ENCODE results near the gene MICA.
"Not testable (repeated sequence)": the region's sequence is repeated elsewhere in the genome, so short reads cannot be mapped to it uniquely, and the experiment has no call there.

MICA gene

GRCh38 chr6:31386977-31387376, 16.4 kb upstream of the MICA start:
- no peak overlapping the region for H3K14ac ChIP-seq (ENCODE audit: low read length)
- no peak overlapping the region for H2AK5ac ChIP-seq (ENCODE audit: low read length)
- WGBS (ENCODE audit: extremely low coverage, insufficient coverage, insufficient read length), result no CpG with 5 or more reads among the region's 1 CpG
- H3K27me3 ChIP-seq (ENCODE audit: insufficient read depth, low read length), result no peaks in the 10 kb centered on the region
- no peak overlapping the region for H2BK5ac ChIP-seq (ENCODE audit: low read depth, low read length, poor library complexity)
- H4K91ac ChIP-seq (ENCODE audit: low read depth, low read length), result no peak overlapping the region
- no peak overlapping the region for H3K27ac ChIP-seq (ENCODE audit: low read depth, low read length)
- H3K36me3 ChIP-seq (ENCODE audit: control insufficient read depth in 1 of 2, insufficient read depth in 2 of 2, low read length in 2 of 2), result no peaks in the 10 kb centered on the region
- H2BK120ac ChIP-seq (ENCODE audit: insufficient read depth, low read length, poor library complexity), result no peak overlapping the region
- H3K4me2 ChIP-seq (ENCODE audit: low read length), result no peak overlapping the region
- no peaks in the 10 kb centered on the region for H3K79me1 ChIP-seq (ENCODE audit: low read length)
- H3K18ac ChIP-seq (ENCODE audit: low read length), result no peak overlapping the region
- H3K9ac ChIP-seq (ENCODE audit: low read length), result no peak overlapping the region
- H3K9me3 ChIP-seq (ENCODE audit: insufficient read depth, low read depth, low read length), result no peaks in the 10 kb centered on the region
- H2AFZ ChIP-seq (ENCODE audit: insufficient read depth, low read length, poor library complexity), result no peak overlapping the region
- no peak overlapping the region for H3K4ac ChIP-seq (ENCODE audit: low read depth, low read length)
- no peak overlapping the region for H3K23ac ChIP-seq (ENCODE audit: low read length)
- H2BK12ac ChIP-seq (ENCODE audit: low read length), result no peak overlapping the region
- DNase-seq, result no peak
- H4K12ac ChIP-seq (ENCODE audit: low read depth, low read length), result no peak overlapping the region
- no peaks in the 10 kb centered on the region for H3K4me1 ChIP-seq (ENCODE audit: control insufficient read depth in 1 of 2, insufficient read depth in 2 of 2, low read length in 2 of 2)
- H3K4me3 ChIP-seq (ENCODE audit: low read depth, low read length), result no peak overlapping the region
- no peak overlapping the region for H4K8ac ChIP-seq (ENCODE audit: low read depth, low read length)
- H3K79me2 ChIP-seq (ENCODE audit: control insufficient read depth, insufficient read depth, low read length, poor library complexity), result no peaks in the 10 kb centered on the region

- WGBS (ENCODE audit: extremely low coverage, insufficient coverage, insufficient read length), result no CpG with 5 or more reads among the region's 13 CpGs
- H2BK5ac ChIP-seq (ENCODE audit: low read depth, low read length, poor library complexity); H4K8ac ChIP-seq (ENCODE audit: low read depth, low read length); H3K9ac ChIP-seq (ENCODE audit: low read length); H4K91ac ChIP-seq (ENCODE audit: low read depth, low read length); H3K18ac ChIP-seq (ENCODE audit: low read length); H3K36me3 ChIP-seq (ENCODE audit: control insufficient read depth in 1 of 2, insufficient read depth in 2 of 2, low read length in 2 of 2); H3K4me3 ChIP-seq (ENCODE audit: low read depth, low read length); H3K27me3 ChIP-seq (ENCODE audit: insufficient read depth, low read length); H3K4ac ChIP-seq (ENCODE audit: low read depth, low read length); H3K4me2 ChIP-seq (ENCODE audit: low read length); H2AFZ ChIP-seq (ENCODE audit: insufficient read depth, low read length, poor library complexity); H3K9me3 ChIP-seq (ENCODE audit: insufficient read depth, low read depth, low read length); H3K79me1 ChIP-seq (ENCODE audit: low read length); DNase-seq; H3K27ac ChIP-seq (ENCODE audit: low read depth, low read length); H2AK5ac ChIP-seq (ENCODE audit: low read length); H4K12ac ChIP-seq (ENCODE audit: low read depth, low read length); H3K14ac ChIP-seq (ENCODE audit: low read length); H2BK120ac ChIP-seq (ENCODE audit: insufficient read depth, low read length, poor library complexity); H3K23ac ChIP-seq (ENCODE audit: low read length); H3K79me2 ChIP-seq (ENCODE audit: control insufficient read depth, insufficient read depth, low read length, poor library complexity); H2BK12ac ChIP-seq (ENCODE audit: low read length); H3K4me1 ChIP-seq (ENCODE audit: control insufficient read depth in 1 of 2, insufficient read depth in 2 of 2, low read length in 2 of 2): not testable (repeated sequence)
Observed at GRCh38 chr6:31388916-31389801, 14.2 kb upstream of the MICA start.

DNA sequence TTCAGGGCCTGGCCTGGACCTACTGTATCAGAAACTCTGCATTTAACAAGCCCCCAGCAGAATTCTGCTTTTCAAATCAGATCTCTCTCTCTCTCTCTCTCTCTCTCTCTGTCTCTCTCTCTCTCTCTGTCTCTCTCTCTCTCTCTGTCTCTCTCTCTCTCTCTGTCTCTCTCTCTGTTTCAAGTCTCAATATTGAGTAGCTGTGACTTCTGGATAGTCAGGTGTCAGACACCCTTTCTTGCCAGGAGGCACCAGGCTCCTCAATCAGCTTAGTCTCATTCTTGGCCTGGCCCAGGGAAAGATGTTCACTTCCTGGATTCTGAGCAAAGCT, 13.6 kb upstream of the MICA start:
- H3K23ac ChIP-seq (ENCODE audit: low read length); H2BK12ac ChIP-seq (ENCODE audit: low read length); H3K4me1 ChIP-seq (ENCODE audit: control insufficient read depth in 1 of 2, insufficient read depth in 2 of 2, low read length in 2 of 2); H3K18ac ChIP-seq (ENCODE audit: low read length); DNase-seq; H2AFZ ChIP-seq (ENCODE audit: insufficient read depth, low read length, poor library complexity); H3K9ac ChIP-seq (ENCODE audit: low read length); H3K9me3 ChIP-seq (ENCODE audit: insufficient read depth, low read depth, low read length); H3K79me2 ChIP-seq (ENCODE audit: control insufficient read depth, insufficient read depth, low read length, poor library complexity); H2AK5ac ChIP-seq (ENCODE audit: low read length); H4K12ac ChIP-seq (ENCODE audit: low read depth, low read length); H3K79me1 ChIP-seq (ENCODE audit: low read length); H3K4me2 ChIP-seq (ENCODE audit: low read length); H4K91ac ChIP-seq (ENCODE audit: low read depth, low read length); H4K8ac ChIP-seq (ENCODE audit: low read depth, low read length); H3K27me3 ChIP-seq (ENCODE audit: insufficient read depth, low read length); H3K4ac ChIP-seq (ENCODE audit: low read depth, low read length); H2BK120ac ChIP-seq (ENCODE audit: insufficient read depth, low read length, poor library complexity); H3K27ac ChIP-seq (ENCODE audit: low read depth, low read length); H3K4me3 ChIP-seq (ENCODE audit: low read depth, low read length); H3K14ac ChIP-seq (ENCODE audit: low read length); H3K36me3 ChIP-seq (ENCODE audit: control insufficient read depth in 1 of 2, insufficient read depth in 2 of 2, low read length in 2 of 2); H2BK5ac ChIP-seq (ENCODE audit: low read depth, low read length, poor library complexity): not testable (repeated sequence)

- Histone ChIP-seq H3K79me1 (ENCODE audit: low read length) (no peaks in the 10 kb centered on the region), H3K9me3 (ENCODE audit: insufficient read depth, low read depth, low read length) (no peaks in the 10 kb centered on the region), H3K18ac (ENCODE audit: low read length) (no peak overlapping the region), H3K79me2 (ENCODE audit: control insufficient read depth, insufficient read depth, low read length, poor library complexity) (no peaks in the 10 kb centered on the region), H2AK5ac (ENCODE audit: low read length) (no peak overlapping the region), H3K27me3 (ENCODE audit: insufficient read depth, low read length) (no peaks in the 10 kb centered on the region), H3K14ac (ENCODE audit: low read length) (no peak overlapping the region), H2BK12ac (ENCODE audit: low read length) (no peak overlapping the region), H3K36me3 (ENCODE audit: control insufficient read depth in 1 of 2, insufficient read depth in 2 of 2, low read length in 2 of 2) (peaks cover 0 to 1% of the 10 kb centered on the region in 2 experiments), H3K4me1 (ENCODE audit: control insufficient read depth in 1 of 2, insufficient read depth in 2 of 2, low read length in 2 of 2) (no peaks in the 10 kb centered on the region), H4K8ac (ENCODE audit: low read depth, low read length) (no peak overlapping the region), H3K4me2 (ENCODE audit: low read length) (no peak overlapping the region), H3K27ac (ENCODE audit: low read depth, low read length) (no peak overlapping the region), H3K23ac (ENCODE audit: low read length) (no peak overlapping the region), H2BK120ac (ENCODE audit: insufficient read depth, low read length, poor library complexity) (no peak overlapping the region), H3K4me3 (ENCODE audit: low read depth, low read length) (no peak overlapping the region), H3K9ac (ENCODE audit: low read length) (no peak overlapping the region), H2AFZ (ENCODE audit: insufficient read depth, low read length, poor library complexity) (no peak overlapping the region), H4K12ac (ENCODE audit: low read depth, low read length) (no peak overlapping the region), H2BK5ac (ENCODE audit: low read depth, low read length, poor library complexity) (no peak overlapping the region), H4K91ac (ENCODE audit: low read depth, low read length) (no peak overlapping the region), H3K4ac (ENCODE audit: low read depth, low read length) (no peak overlapping the region)
- DNase-seq, result no peak
- no CpG with 5 or more reads among the region's 5 CpGs for WGBS (ENCODE audit: extremely low coverage, insufficient coverage, insufficient read length)
Observed at GRCh38 chr6:31393932-31394331, 9.5 kb upstream of the MICA start.
